ENCODE results near the gene PRPF38B.

Gene PRPF38B

DNA sequence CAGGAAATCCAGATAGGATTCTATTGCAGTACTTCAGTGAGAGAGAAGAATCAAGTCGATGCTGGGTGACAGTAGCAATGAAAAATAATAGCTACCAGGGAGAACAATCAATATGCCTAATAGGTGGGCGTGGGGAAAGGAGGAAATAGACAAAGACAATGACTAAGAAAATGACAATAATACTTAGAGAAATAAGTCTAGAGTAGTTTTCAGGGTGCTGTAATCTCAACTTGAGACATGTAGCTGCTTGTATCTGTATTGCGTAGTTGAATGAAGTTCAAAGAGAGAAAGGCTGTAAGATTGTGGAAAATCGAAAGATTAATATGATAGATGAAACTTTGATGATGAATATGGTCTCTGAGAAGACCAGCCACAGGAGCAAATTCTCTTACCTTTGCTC is 57.0 kb downstream of the PRPF38B start:
- no peak overlapping the region for H3K27ac ChIP-seq
- DNase-seq = no peak
- peaks cover 0 to 38% (median 15%) of the 10 kb centered on the region in 4 donors for H3K4me1 ChIP-seq
- no peaks in the 10 kb centered on the region for H3K9me3 ChIP-seq
- no peaks in the 10 kb centered on the region for H3K27me3 ChIP-seq
- intact Hi-C loops (cut with DNase I; ENCODE audit: low total_unique reads) = no loop called here
- TF ChIP-seq, protein P1, sequence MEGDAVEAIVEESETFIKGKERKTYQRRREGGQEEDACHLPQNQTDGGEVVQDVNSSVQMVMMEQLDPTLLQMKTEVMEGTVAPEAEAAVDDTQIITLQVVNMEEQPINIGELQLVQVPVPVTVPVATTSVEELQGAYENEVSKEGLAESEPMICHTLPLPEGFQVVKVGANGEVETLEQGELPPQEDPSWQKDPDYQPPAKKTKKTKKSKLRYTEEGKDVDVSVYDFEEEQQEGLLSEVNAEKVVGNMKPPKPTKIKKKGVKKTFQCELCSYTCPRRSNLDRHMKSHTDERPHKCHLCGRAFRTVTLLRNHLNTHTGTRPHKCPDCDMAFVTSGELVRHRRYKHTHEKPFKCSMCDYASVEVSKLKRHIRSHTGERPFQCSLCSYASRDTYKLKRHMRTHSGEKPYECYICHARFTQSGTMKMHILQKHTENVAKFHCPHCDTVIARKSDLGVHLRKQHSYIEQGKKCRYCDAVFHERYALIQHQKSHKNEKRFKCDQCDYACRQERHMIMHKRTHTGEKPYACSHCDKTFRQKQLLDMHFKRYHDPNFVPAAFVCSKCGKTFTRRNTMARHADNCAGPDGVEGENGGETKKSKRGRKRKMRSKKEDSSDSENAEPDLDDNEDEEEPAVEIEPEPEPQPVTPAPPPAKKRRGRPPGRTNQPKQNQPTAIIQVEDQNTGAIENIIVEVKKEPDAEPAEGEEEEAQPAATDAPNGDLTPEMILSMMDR (IDR thresholded peaks at IDR 0.05) = no peak
- no peak overlapping the region for H3K4me3 ChIP-seq
- peaks cover 4 to 10% (median 6%) of the 10 kb centered on the region in 3 donors for H3K36me3 ChIP-seq

DNA sequence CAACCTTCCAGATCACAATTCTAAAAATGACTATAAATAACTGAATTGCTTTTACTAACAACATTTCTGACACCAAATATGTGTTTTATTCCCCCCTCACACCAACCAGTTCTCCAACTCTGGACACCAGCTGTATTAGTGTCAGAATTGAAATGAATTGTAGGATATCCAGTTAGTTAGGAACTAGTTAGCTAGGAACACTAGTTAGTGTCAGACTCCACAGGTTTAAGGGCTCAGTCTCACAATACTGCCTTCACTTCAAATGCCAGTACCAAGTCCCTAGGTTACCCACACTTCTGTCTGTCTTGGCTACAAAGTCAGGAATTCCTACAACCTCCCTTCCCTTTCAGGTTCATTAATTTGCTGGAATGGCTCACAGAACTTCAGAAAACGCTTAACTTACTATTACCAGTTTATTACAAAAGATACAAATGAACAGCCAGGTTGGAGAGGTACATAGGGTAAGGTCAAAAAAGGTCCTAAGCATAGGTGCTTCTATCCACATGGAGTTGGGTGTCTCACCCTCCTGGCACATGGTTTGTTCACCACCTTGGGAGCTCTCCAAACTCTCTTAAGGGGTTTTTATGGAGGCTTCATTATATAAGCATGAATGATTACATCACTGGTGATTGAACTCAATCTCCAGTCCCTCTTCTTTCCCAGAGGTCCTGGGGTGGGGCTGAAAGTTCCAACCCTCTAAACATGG is 58.5 kb downstream of the PRPF38B start:
- intact Hi-C loops (cut with DNase I; ENCODE audit: low total_unique reads) = no loop called here
- DNase-seq = no peak
- TF ChIP-seq, protein P1 (IDR thresholded peaks at IDR 0.05) = no peak
- Histone ChIP-seq H3K36me3 (peaks cover 14 to 22% (median 19%) of the 10 kb centered on the region in 3 donors), H3K4me3 (no peak overlapping the region), H3K27ac (no peak overlapping the region), H3K9me3 (no peaks in the 10 kb centered on the region), H3K27me3 (no peaks in the 10 kb centered on the region), H3K4me1 (peaks cover 0 to 38% (median 15%) of the 10 kb centered on the region in 4 donors)

Measured in tibial artery (tissue), 4 donors.